ENCODE results near the gene ROR1.

Gene ROR1

GRCh38 chr1:64187646-64188045 is 413.8 kb downstream of the ROR1 start:
- H3K27me3 ChIP-seq (replicated peaks; ENCODE audit: insufficient read depth, low read length), result no peaks in the 10 kb centered on the region
- no peaks in the 10 kb centered on the region for H3K36me3 ChIP-seq (replicated peaks; ENCODE audit: insufficient read depth, low read length)
- H3K4me1 ChIP-seq (ENCODE audit: low read length), result no peaks in the 10 kb centered on the region
- no peak for TF ChIP-seq EZH2 (optimal IDR thresholded peaks at IDR 0.05; ENCODE audit: low read depth, low read length)
- no peak for TF ChIP-seq CTCF (IDR thresholded peaks at IDR 0.05; ENCODE audit: low read length)
- no peak for TF ChIP-seq EZH2phosphoT487 (IDR thresholded peaks at IDR 0.05; ENCODE audit: low read length)
- H3K27ac ChIP-seq (ENCODE audit: low read length), result no peak overlapping the region
- H4K20me1 ChIP-seq (ENCODE audit: insufficient read depth, low read length), result no peaks in the 10 kb centered on the region
- no peak overlapping the region for H3K9ac ChIP-seq (ENCODE audit: low read length)
- H3K9me3 ChIP-seq (replicated peaks; ENCODE audit: insufficient read depth, low read length), result no peaks in the 10 kb centered on the region
- H3K4me3 ChIP-seq (ENCODE audit: low read length), result no peak overlapping the region
- H3K9me2 ChIP-seq (replicated peaks; ENCODE audit: insufficient read depth, low read length), result no peaks in the 10 kb centered on the region
- H2AFZ ChIP-seq (ENCODE audit: low read length), result no peak overlapping the region
- H3K79me2 ChIP-seq (ENCODE audit: low read length), result no peaks in the 10 kb centered on the region
- H3F3A ChIP-seq (ENCODE audit: insufficient read depth, low read length), result no peaks in the 10 kb centered on the region
- no peak for DNase-seq
- no peak overlapping the region for H3K4me2 ChIP-seq (ENCODE audit: low read depth, low read length)

- H3K4me2 ChIP-seq (ENCODE audit: low read depth, low read length), result no peak overlapping the region
- TF ChIP-seq EZH2 (optimal IDR thresholded peaks at IDR 0.05; ENCODE audit: low read depth, low read length) (no peak), EZH2phosphoT487 (IDR thresholded peaks at IDR 0.05; ENCODE audit: low read length) (no peak), CTCF (IDR thresholded peaks at IDR 0.05; ENCODE audit: low read length) (no peak)
- no peak for DNase-seq
- H3F3A ChIP-seq (ENCODE audit: insufficient read depth, low read length), result no peaks in the 10 kb centered on the region
- no peaks in the 10 kb centered on the region for H3K27me3 ChIP-seq (replicated peaks; ENCODE audit: insufficient read depth, low read length)
- H3K27ac ChIP-seq (ENCODE audit: low read length), result no peak overlapping the region
- H3K9me3 ChIP-seq (replicated peaks; ENCODE audit: insufficient read depth, low read length), result no peaks in the 10 kb centered on the region
- no peaks in the 10 kb centered on the region for H3K36me3 ChIP-seq (replicated peaks; ENCODE audit: insufficient read depth, low read length)
- H2AFZ ChIP-seq (ENCODE audit: low read length), result no peak overlapping the region
- no peak overlapping the region for H3K4me3 ChIP-seq (ENCODE audit: low read length)
- no peaks in the 10 kb centered on the region for H3K4me1 ChIP-seq (ENCODE audit: low read length)
- H3K9ac ChIP-seq (ENCODE audit: low read length), result no peak overlapping the region
- no peaks in the 10 kb centered on the region for H3K79me2 ChIP-seq (ENCODE audit: low read length)
- no peaks in the 10 kb centered on the region for H4K20me1 ChIP-seq (ENCODE audit: insufficient read depth, low read length)
- H3K9me2 ChIP-seq (replicated peaks; ENCODE audit: insufficient read depth, low read length), result no peaks in the 10 kb centered on the region
Measured at GRCh38 chr1:64192290-64192689, 418.5 kb downstream of the ROR1 start.

GRCh38 chr1:64194168-64195080 is 420.6 kb downstream of the ROR1 start:
- DNase-seq, result no peak
- Histone ChIP-seq H3K36me3 (replicated peaks; ENCODE audit: insufficient read depth, low read length) (no peaks in the 10 kb centered on the region), H3K27me3 (replicated peaks; ENCODE audit: insufficient read depth, low read length) (no peaks in the 10 kb centered on the region), H3K9me3 (replicated peaks; ENCODE audit: insufficient read depth, low read length) (no peaks in the 10 kb centered on the region), H2AFZ (ENCODE audit: low read length) (no peak overlapping the region), H3K4me3 (ENCODE audit: low read length) (no peak overlapping the region), H3K9me2 (replicated peaks; ENCODE audit: insufficient read depth, low read length) (no peaks in the 10 kb centered on the region), H3F3A (ENCODE audit: insufficient read depth, low read length) (no peaks in the 10 kb centered on the region), H3K9ac (ENCODE audit: low read length) (no peak overlapping the region), H3K4me2 (ENCODE audit: low read depth, low read length) (no peak overlapping the region), H3K27ac (ENCODE audit: low read length) (no peak overlapping the region), H3K4me1 (ENCODE audit: low read length) (no peaks in the 10 kb centered on the region), H4K20me1 (ENCODE audit: insufficient read depth, low read length) (no peaks in the 10 kb centered on the region), H3K79me2 (ENCODE audit: low read length) (no peaks in the 10 kb centered on the region)
- TF ChIP-seq CTCF (IDR thresholded peaks at IDR 0.05; ENCODE audit: low read length), result no peak
- no peak for TF ChIP-seq EZH2 (optimal IDR thresholded peaks at IDR 0.05; ENCODE audit: low read depth, low read length)
- no peak for TF ChIP-seq EZH2phosphoT487 (IDR thresholded peaks at IDR 0.05; ENCODE audit: low read length)
